ENCODE results near the gene RMI2. TPM values are rescaled to one million over a fixed set of nuclear protein-coding genes. Genes with fewer than 3 reads are reported as not detected.

The RMI2 gene
- total RNA-seq, 1 donor from 2014 or later: 10.5 TPM

DNA sequence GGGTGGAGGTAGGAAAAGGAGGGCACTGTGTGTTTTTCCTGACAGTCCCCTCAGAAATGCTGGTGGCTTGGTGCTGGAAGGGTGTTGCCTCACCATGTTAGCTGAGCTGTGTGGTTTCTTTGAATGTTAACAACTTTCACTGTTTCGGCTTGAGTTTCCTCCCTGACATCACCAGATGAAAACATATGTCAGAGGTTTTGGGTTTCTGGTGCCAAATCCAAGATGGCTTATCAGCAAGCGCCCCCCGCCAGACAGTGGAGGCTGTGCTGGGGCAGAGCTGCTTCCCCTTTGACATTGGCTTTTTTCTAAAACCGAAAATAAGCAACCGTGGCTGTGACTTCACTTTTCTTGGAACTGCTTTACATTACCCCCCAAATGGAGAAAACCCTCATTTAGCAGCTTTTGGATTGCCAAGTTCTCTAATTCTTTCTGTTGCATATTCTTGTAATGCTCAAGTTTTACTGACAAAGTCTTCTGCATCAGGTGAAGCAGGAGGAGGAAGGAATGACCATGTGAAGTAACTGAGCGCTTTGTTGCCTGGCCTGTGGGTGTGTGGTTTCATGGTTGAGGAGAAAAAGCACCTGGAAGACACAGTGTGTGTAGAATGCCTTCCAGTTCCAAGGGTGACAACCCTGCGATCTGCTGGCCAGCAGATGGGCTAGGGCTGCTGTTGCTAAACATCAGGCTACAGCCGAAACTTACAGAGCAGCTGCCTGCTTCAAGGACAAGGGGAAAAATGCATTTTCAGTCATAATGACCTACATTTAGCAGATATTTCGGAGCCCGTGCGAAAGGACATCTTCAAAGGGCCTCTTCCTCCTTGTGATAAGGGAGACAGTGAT, 9.7 kb downstream of the RMI2 start:
- no peak overlapping the region for H3K4me3 Mint-ChIP-seq (ENCODE audit: unreplicated experiment)
- peaks cover 7% of the 10 kb centered on the region for H3K4me1 Mint-ChIP-seq (ENCODE audit: unreplicated experiment)
- no peaks in the 10 kb centered on the region for H3K9me3 Mint-ChIP-seq (ENCODE audit: unreplicated experiment)
- H3K27ac Mint-ChIP-seq (ENCODE audit: unreplicated experiment): no peak overlapping the region
- H3K36me3 Mint-ChIP-seq (ENCODE audit: low read depth, unreplicated experiment): no peaks in the 10 kb centered on the region
- TF ChIP-seq, protein P1, sequence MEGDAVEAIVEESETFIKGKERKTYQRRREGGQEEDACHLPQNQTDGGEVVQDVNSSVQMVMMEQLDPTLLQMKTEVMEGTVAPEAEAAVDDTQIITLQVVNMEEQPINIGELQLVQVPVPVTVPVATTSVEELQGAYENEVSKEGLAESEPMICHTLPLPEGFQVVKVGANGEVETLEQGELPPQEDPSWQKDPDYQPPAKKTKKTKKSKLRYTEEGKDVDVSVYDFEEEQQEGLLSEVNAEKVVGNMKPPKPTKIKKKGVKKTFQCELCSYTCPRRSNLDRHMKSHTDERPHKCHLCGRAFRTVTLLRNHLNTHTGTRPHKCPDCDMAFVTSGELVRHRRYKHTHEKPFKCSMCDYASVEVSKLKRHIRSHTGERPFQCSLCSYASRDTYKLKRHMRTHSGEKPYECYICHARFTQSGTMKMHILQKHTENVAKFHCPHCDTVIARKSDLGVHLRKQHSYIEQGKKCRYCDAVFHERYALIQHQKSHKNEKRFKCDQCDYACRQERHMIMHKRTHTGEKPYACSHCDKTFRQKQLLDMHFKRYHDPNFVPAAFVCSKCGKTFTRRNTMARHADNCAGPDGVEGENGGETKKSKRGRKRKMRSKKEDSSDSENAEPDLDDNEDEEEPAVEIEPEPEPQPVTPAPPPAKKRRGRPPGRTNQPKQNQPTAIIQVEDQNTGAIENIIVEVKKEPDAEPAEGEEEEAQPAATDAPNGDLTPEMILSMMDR (IDR thresholded peaks at IDR 0.05; ENCODE audit: unreplicated experiment): no peak
- peaks cover 5% of the 10 kb centered on the region for H3K27me3 Mint-ChIP-seq (ENCODE audit: unreplicated experiment)
- DNase-seq (ENCODE audit: low spot score): no peak

DNA sequence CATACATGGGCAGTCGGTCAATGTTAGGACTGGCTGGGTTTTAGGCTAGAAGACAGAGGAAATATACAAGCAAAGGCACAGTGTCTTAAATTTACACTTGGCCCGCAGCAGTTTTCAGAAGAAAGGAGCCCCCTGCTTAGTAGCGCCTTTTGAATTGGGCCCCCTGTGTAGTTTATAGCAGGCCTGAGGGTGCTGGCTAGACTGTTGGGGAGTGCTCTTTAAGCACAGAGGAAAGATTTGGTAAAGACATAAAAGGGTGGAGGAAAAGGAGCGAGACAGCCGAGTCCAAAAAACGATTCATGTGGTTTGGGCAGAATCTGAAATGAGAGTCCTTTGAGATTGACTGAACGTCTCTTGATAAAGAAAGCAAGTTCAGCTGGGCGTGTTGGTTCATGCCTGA, 10.6 kb downstream of the RMI2 start:
- Mint-ChIP-seq H3K4me3 (ENCODE audit: unreplicated experiment) (no peak overlapping the region), H3K36me3 (ENCODE audit: low read depth, unreplicated experiment) (no peaks in the 10 kb centered on the region), H3K9me3 (ENCODE audit: unreplicated experiment) (no peaks in the 10 kb centered on the region), H3K27me3 (ENCODE audit: unreplicated experiment) (peaks cover 5% of the 10 kb centered on the region), H3K4me1 (ENCODE audit: unreplicated experiment) (peaks cover 15% of the 10 kb centered on the region), H3K27ac (ENCODE audit: unreplicated experiment) (no peak overlapping the region)
- DNase-seq (ENCODE audit: low spot score): no peak
- TF ChIP-seq, protein P1 (IDR thresholded peaks at IDR 0.05; ENCODE audit: unreplicated experiment): no peak

DNA sequence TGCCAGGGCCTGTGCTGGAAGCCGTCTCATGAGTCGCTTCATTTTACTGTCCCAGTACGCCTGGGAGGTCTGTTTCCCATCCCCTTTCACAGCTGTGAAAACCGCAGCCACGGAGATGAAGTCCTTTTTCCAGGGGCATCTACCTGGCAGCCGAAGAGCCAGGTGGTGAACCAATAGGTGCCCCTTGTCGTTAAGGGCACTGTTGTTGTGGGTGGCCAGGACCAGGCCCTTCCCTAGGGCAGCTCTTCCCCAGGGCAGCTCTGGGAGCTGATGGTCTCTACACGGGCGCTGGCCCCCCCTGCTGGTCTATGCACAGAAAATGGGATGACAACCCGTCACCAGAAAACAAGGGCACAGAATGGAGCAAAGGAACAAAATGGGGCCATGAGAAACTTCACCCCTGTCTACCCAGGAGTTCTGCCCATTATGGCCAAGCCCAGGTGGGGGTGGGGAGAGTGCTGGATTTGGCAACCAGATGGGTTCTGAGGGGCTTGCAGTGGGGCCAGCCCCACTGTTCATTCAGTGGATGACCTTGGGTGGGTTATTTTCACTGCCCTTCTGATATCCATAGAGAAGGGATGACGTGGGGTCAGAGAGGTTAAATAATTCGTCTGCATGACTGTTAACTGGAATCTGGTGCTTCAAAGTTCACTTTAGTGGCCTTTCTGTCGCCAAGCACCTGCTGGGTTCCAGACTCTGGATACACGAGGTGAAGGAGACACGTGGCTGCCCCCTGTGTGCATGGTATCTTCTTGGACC, 11.5 kb downstream of the RMI2 start:
- TF ChIP-seq, protein P1 (IDR thresholded peaks at IDR 0.05; ENCODE audit: unreplicated experiment): peak; percentile 70
- peak; percentile 77 for DNase-seq (ENCODE audit: low spot score)
- Mint-ChIP-seq H3K27me3 (ENCODE audit: unreplicated experiment) (peaks cover 5% of the 10 kb centered on the region), H3K4me3 (ENCODE audit: unreplicated experiment) (no peak overlapping the region), H3K9me3 (ENCODE audit: unreplicated experiment) (no peaks in the 10 kb centered on the region), H3K4me1 (ENCODE audit: unreplicated experiment) (peaks cover 24% of the 10 kb centered on the region), H3K36me3 (ENCODE audit: low read depth, unreplicated experiment) (no peaks in the 10 kb centered on the region), H3K27ac (ENCODE audit: unreplicated experiment) (no peak overlapping the region)

DNA sequence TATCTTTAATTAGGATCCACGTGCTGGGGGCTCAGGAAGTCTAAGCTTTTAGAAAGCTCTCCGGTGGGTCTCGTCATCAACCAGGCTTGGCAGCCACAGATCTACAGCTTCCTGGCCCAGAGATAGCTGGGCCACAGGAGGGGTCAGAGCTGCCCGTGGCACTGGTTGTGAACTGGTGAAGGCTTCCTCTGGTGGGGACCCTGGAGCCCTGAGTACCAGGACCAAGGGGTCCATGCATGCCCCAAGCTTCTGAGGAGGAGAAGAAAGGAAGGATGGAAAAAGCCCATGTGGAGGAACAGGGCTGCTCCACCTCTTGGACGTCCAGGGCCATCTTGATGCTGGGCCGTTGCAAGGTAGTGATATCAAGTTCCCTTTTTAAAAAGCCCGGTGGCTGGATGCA, 13.3 kb downstream of the RMI2 start:
- H3K36me3 Mint-ChIP-seq (ENCODE audit: low read depth, unreplicated experiment): no peaks in the 10 kb centered on the region
- peaks cover 38% of the 10 kb centered on the region for H3K4me1 Mint-ChIP-seq (ENCODE audit: unreplicated experiment)
- DNase-seq (ENCODE audit: low spot score): no peak
- TF ChIP-seq, protein P1 (IDR thresholded peaks at IDR 0.05; ENCODE audit: unreplicated experiment): no peak
- no peak overlapping the region for H3K4me3 Mint-ChIP-seq (ENCODE audit: unreplicated experiment)
- H3K9me3 Mint-ChIP-seq (ENCODE audit: unreplicated experiment): no peaks in the 10 kb centered on the region
- H3K27me3 Mint-ChIP-seq (ENCODE audit: unreplicated experiment): peaks cover 5% of the 10 kb centered on the region
- H3K27ac Mint-ChIP-seq (ENCODE audit: unreplicated experiment): no peak overlapping the region

DNA sequence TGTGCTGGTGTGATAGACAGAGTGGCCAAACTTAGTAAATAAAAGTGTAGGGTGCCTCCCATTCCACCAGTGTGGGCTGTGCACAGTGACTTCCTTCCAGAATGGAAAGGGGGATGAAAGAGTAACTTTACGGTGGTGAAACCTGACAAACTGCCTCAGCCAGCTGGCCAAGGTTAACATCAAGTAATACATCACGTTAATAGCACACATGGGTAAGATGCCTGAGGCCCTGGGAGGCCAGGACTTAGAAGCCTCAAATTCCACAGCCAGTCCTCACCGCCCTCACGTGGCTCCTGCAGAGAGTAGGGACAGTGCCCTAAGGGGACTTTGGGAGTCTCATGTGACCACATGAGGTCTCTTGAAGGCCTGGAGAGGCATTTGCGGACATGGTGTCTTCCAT, 14.1 kb downstream of the RMI2 start:
- no peak overlapping the region for H3K27ac Mint-ChIP-seq (ENCODE audit: unreplicated experiment)

More for the DNA sequence above, 14.1 kb downstream of the RMI2 start:
- Mint-ChIP-seq H3K9me3 (ENCODE audit: unreplicated experiment) (no peaks in the 10 kb centered on the region), H3K36me3 (ENCODE audit: low read depth, unreplicated experiment) (no peaks in the 10 kb centered on the region), H3K4me3 (ENCODE audit: unreplicated experiment) (no peak overlapping the region), H3K27me3 (ENCODE audit: unreplicated experiment) (peaks cover 5% of the 10 kb centered on the region), H3K4me1 (ENCODE audit: unreplicated experiment) (peaks cover 42% of the 10 kb centered on the region)
- TF ChIP-seq, protein P1 (IDR thresholded peaks at IDR 0.05; ENCODE audit: unreplicated experiment): no peak
- no peak for DNase-seq (ENCODE audit: low spot score)
